Lower lobe of right lung (tissue), 2 donors: Measurements from ENCODE around the gene MTUS2. TPM values are rescaled to one million over a fixed set of nuclear protein-coding genes. Genes with fewer than 3 reads are reported as not detected.

Experiments used
- ATAC-seq, 2 donors: fragments of 200-7000 bp; cut with Tn5 transposase; one replicate each; pipeline ENCODE4 v1.9.1; 2020 to 2022; ENCODE audit warnings: mild to moderate bottlenecking in 2 of 2, moderate library complexity in 2 of 2
- DNase-seq: peaks from one replicate; pipeline ENCODE4 v3.0.0-alpha.2; 2020
- H3K27ac ChIP-seq: fragments of 200-600 bp; one replicate; pipeline ENCODE4 v1.8.0; 2022
- H3K27me3 ChIP-seq: fragments of 200-600 bp; one replicate; pipeline ENCODE4 v1.8.0; 2022; ENCODE audit warnings: low read depth
- H3K36me3 ChIP-seq: fragments of 200-600 bp; one replicate; pipeline ENCODE4 v1.8.0; 2022; ENCODE audit warnings: mild to moderate bottlenecking
- H3K4me1 ChIP-seq: fragments of 200-600 bp; one replicate; pipeline ENCODE4 v1.8.0; 2022
- H3K4me3 ChIP-seq: fragments of 200-600 bp; one replicate; pipeline ENCODE4 v1.8.0; 2022; ENCODE audit warnings: mild to moderate bottlenecking
- H3K9me3 ChIP-seq: fragments of 200-600 bp; one replicate; pipeline ENCODE4 v1.8.0; 2022
- intact Hi-C: fragments of 100-400 bp; cut with DNase I; formaldehyde crosslinking; loops from one replicate; pipeline ENCODE4 v1.11.0; 2022
- total RNA-seq: library from RNA; stranded (reverse); fragmentation: NEBNext Ultra II Directional; extraction: Animal tissue kit (Norgen Biotek cat#: 25700); gene quantifications from one replicate; pipeline ENCODE4 v1.2.1, GENCODE V29; 2021
- TF ChIP-seq, protein P1 (sequence below): fragments of 200-600 bp; IDR thresholded peaks from one replicate; pipeline ENCODE4 v1.8.0; 2022; ENCODE audit warnings: antibody characterized with exemption, mild to moderate bottlenecking
- donor health status: DM: no; HTN: yes; CAD: no; lungs with severe emphysema.

The MTUS2 gene
- total RNA-seq, 1 donor from 2014 or later = 0.21 TPM

DNA sequence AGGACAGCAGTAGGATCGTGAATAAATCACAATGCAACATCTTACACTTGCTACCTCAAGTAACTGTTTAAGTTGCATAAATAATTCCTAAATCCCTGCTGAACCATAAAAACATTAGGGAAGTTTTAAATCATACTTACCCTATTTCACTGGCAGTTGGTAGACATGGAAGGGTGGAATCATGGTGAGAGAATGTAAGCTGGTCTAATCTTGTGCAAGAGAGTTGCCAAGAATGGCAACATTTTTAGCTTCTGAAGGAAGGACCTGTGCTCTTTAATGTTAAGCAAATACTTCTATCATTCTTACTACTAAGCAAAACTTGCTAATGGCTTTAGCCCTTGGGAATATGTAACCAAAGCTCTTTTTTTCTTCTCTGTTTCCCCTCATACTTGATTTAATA, 46.8 kb downstream of the MTUS2 start:
- Histone ChIP-seq H3K9me3 (no peaks in the 10 kb centered on the region), H3K36me3 (no peaks in the 10 kb centered on the region), H3K27me3 (no peaks in the 10 kb centered on the region), H3K4me1 (no peaks in the 10 kb centered on the region), H3K27ac (no peak overlapping the region), H3K4me3 (no peak overlapping the region)
- intact Hi-C loops = no loop called here
- ATAC-seq = no peak
- TF ChIP-seq, protein P1, sequence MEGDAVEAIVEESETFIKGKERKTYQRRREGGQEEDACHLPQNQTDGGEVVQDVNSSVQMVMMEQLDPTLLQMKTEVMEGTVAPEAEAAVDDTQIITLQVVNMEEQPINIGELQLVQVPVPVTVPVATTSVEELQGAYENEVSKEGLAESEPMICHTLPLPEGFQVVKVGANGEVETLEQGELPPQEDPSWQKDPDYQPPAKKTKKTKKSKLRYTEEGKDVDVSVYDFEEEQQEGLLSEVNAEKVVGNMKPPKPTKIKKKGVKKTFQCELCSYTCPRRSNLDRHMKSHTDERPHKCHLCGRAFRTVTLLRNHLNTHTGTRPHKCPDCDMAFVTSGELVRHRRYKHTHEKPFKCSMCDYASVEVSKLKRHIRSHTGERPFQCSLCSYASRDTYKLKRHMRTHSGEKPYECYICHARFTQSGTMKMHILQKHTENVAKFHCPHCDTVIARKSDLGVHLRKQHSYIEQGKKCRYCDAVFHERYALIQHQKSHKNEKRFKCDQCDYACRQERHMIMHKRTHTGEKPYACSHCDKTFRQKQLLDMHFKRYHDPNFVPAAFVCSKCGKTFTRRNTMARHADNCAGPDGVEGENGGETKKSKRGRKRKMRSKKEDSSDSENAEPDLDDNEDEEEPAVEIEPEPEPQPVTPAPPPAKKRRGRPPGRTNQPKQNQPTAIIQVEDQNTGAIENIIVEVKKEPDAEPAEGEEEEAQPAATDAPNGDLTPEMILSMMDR = no peak
- no peak for DNase-seq

DNA sequence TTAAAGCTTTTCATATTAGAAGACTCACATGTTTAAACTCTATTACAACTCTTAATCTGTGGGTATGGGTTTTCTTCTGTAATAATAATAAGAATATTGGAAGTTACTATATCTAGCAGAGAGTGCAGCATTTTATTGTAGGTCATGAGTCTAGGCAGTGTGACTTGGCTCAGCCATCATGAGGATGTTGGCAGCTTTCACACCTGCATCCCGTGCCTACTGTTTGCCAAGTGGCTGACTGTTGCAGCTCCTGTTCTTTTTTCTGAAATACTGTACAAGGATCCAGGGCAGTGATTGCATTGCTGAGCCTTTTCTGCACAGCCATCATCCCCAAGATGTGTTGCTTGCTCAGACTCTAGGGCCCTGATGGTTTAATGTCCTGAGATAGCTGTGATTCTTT, 47.4 kb downstream of the MTUS2 start:
- DNase-seq (no peak), ATAC-seq (no peak)
- no peak overlapping the region for H3K4me3 ChIP-seq
- no peaks in the 10 kb centered on the region for H3K4me1 ChIP-seq
- H3K36me3 ChIP-seq = no peaks in the 10 kb centered on the region
- H3K27me3 ChIP-seq = no peaks in the 10 kb centered on the region
- intact Hi-C loops = no loop called here
- no peak overlapping the region for H3K27ac ChIP-seq
- TF ChIP-seq, protein P1 = no peak
- H3K9me3 ChIP-seq = no peaks in the 10 kb centered on the region

DNA sequence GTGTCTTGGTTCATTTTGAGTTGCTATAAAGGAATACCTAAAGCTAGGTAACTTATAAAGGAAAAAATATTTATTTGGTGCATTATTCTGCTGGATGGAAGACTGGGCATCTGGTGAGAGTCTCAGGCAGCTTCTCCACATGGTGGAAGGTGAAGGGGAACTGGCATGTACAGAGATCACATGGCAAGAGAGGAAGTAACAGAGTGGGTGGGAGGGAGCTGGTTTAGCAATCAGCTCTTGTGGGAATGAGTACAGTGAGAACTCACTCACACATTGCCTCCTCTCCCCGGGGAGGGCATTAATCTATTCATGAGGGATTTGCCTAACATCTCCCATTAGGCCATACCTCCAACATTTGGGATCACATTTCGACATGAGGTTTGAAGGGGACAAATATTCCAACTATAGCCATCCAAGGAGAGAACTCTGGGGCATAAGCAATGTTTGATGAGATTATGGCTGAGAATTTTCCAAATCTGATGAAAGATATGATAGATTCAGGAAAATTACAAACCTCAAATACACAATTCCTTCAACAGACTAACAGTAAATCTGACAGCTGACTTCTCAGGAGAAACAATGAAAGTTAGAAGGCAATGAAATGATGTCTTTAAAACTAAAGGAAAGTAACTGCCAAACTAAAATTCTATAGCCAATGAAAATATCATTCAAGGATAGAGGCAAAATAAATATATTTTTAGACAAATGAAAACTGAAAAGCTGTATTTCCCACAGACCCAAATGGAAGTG, 52.5 kb downstream of the MTUS2 start:
- Histone ChIP-seq H3K9me3 (no peaks in the 10 kb centered on the region), H3K27ac (no peak overlapping the region), H3K27me3 (no peaks in the 10 kb centered on the region), H3K36me3 (no peaks in the 10 kb centered on the region), H3K4me1 (no peaks in the 10 kb centered on the region), H3K4me3 (no peak overlapping the region)
- TF ChIP-seq, protein P1 = no peak
- intact Hi-C loops = no loop called here
- DNase-seq = no peak
- peak; percentile 43 to 55 for ATAC-seq

DNA sequence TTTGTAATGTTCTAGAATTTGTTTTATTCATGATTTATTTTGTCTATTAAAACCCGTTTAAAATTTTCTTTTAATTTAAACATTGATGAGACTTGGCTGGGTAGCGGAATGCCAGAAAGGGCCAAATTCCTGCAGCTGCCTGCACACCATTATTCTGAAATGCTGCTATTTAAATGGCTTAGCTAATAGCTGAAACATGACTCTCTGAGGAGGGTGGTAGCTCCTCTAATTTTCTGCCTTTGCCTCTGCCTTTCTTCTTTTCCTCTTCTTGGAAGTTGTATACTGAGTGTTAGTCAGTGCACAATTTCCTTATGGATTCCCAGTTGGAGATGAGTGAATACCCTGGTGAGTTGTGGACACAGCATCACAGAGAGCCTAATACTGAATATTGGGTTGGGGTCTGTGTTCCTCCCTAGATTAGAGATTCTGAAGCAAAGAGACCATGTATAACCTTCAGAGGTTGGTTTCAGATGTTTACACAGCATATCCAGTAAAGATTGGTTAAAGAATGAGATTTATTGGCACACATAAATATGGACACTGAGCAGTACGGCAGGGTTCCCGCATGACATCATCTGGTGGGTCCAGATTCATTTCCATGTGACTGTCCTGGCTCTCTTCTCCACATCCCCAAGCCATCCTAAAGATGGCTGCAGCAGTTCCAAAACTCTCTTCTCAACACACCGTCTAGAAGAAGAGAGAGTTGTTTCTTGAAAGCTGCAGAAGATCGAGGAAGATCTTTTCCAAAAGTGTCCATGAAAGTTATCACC, 55.9 kb downstream of the MTUS2 start:
- no peaks in the 10 kb centered on the region for H3K27me3 ChIP-seq
- DNase-seq (no peak), ATAC-seq (no peak)
- H3K4me1 ChIP-seq = no peaks in the 10 kb centered on the region
- intact Hi-C loops = no loop called here
- no peak overlapping the region for H3K4me3 ChIP-seq
- no peaks in the 10 kb centered on the region for H3K9me3 ChIP-seq
- H3K36me3 ChIP-seq = no peaks in the 10 kb centered on the region
- no peak overlapping the region for H3K27ac ChIP-seq
- TF ChIP-seq, protein P1 = no peak

DNA sequence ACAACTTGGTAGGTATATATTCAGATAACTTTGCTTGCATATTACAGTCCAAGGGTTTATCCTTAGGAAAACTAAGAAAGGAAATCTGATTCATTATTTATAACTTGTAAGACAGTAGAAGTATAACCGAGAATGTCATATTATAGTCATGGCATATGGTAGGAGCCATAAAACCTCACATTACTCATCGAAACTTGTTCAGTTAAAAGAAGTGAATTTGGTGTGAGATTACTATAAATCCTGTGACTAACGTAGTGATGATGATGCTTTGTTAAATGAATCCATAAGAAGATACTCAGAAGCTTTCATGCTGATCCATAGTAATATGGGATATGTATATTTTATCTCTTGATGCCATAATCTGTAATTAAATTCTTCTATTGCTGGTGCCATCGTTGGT, 57.3 kb downstream of the MTUS2 start:
- H3K27ac ChIP-seq = no peak overlapping the region
- DNase-seq (no peak), ATAC-seq (no peak)
- no peaks in the 10 kb centered on the region for H3K4me1 ChIP-seq
- H3K27me3 ChIP-seq = no peaks in the 10 kb centered on the region
- H3K36me3 ChIP-seq = no peaks in the 10 kb centered on the region
- H3K9me3 ChIP-seq = no peaks in the 10 kb centered on the region
- TF ChIP-seq, protein P1 = no peak
- intact Hi-C loops = no loop called here
- no peak overlapping the region for H3K4me3 ChIP-seq
